ENCODE data around the gene TNFAIP2.

TNFAIP2 gene

DNA sequence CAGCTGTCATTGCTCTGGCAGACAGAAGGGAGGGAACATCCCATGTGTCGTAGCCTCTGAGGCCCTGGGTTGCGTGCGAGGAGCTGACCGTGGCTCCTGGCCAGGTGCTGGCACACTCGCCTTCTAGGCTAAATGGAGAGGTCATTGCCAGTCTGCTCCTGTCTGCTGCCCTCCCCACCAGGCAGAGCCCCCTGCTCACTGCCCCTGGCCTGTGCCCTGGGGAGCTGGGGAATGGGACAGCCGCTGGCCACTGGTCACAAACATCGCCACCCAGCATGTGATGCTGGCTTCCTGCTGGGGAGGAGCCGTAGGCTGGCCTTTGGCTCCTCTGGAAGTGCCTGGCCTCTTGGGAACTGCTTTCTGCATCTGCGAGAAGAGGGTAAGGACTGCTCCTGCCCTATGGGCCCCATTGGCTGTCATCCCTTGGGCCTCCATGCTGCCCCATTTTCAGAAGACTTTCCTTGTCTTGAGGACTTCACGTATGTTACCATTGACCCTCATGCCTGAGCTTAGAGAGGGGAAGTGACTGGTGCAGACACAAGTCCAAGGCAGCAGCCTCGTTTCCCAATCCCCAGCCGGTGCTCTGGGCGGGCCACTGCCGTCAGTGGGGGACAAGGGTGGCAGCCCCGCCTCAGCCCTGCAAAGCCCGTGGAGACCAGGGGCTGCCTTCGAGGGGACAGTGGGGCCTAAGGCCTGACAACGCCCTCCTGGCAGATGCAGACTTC is 2.0 kb upstream of the TNFAIP2 start:
- Histone ChIP-seq H4K20me1 (ENCODE audit: low read depth, low read length) (no peaks in the 10 kb centered on the region), H3K4me2 (ENCODE audit: low read depth, low read length, poor library complexity, severe bottlenecking) (no peak overlapping the region), H3K79me2 (ENCODE audit: insufficient read depth, low read length) (no peaks in the 10 kb centered on the region), H3K9me3 (ENCODE audit: insufficient read depth, low read length) (no peaks in the 10 kb centered on the region), H3K36me3 (ENCODE audit: low read length) (no peaks in the 10 kb centered on the region), H3K27ac (ENCODE audit: low read depth, low read length) (no peak overlapping the region), H2AFZ (ENCODE audit: low read depth, low read length, severe bottlenecking) (no peak overlapping the region), H3F3A (ENCODE audit: insufficient read depth) (no peaks in the 10 kb centered on the region), H3K9ac (ENCODE audit: low read length) (no peak overlapping the region), H3K27me3 (ENCODE audit: low read length) (no peaks in the 10 kb centered on the region), H3K4me3 (ENCODE audit: insufficient read depth, low read length, poor library complexity, severe bottlenecking) (no peak overlapping the region), H3K9me2 (replicated peaks; ENCODE audit: insufficient read depth, low read length) (no peaks in the 10 kb centered on the region)
- no peak for TF ChIP-seq EZH2phosphoT487 (conservative IDR thresholded peaks at IDR 0.05; ENCODE audit: low read length)
- TF ChIP-seq, protein P1, sequence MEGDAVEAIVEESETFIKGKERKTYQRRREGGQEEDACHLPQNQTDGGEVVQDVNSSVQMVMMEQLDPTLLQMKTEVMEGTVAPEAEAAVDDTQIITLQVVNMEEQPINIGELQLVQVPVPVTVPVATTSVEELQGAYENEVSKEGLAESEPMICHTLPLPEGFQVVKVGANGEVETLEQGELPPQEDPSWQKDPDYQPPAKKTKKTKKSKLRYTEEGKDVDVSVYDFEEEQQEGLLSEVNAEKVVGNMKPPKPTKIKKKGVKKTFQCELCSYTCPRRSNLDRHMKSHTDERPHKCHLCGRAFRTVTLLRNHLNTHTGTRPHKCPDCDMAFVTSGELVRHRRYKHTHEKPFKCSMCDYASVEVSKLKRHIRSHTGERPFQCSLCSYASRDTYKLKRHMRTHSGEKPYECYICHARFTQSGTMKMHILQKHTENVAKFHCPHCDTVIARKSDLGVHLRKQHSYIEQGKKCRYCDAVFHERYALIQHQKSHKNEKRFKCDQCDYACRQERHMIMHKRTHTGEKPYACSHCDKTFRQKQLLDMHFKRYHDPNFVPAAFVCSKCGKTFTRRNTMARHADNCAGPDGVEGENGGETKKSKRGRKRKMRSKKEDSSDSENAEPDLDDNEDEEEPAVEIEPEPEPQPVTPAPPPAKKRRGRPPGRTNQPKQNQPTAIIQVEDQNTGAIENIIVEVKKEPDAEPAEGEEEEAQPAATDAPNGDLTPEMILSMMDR (IDR thresholded peaks at IDR 0.05; ENCODE audit: insufficient read depth, low read length, poor library complexity, severe bottlenecking), result no peak

DNA sequence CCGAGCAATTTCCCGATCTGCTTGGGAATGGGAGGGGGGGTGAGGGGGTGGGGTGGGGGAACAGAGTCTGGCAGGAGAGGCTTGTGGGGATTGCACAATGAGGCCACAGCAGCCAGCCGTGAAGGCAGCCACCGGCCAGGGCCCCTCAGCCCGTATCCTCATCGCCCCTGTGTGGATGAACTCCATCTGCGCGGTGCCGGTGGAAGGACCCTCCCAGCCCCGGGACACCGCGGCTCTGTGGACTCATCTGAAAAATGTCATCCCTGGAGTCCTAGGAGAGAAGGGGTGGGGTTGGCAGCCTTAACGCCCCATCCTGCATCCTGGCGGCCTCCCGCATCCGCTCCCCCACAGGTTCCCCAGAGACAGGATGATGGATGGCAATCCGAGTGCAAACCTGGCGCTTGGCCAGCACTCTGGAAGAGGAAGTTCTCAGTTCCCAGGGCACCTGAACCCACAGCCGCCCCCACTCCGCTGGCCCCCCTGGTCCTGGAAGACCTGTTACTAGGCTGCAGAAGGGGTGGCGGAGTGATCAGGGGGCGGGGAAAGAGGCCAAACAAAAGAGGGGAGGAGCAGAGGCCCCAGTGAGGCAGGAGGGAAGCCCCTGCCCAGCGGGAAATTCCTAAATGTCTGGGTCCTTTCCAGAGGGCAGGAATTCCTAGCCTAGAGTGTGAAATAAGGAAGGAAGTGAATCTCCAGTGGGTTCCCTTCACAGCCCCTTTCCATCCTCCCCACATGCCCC is 1.2 kb upstream of the TNFAIP2 start:
- Histone ChIP-seq H2AFZ (ENCODE audit: low read depth, low read length, severe bottlenecking) (no peak overlapping the region), H4K20me1 (ENCODE audit: low read depth, low read length) (no peaks in the 10 kb centered on the region), H3K4me2 (ENCODE audit: low read depth, low read length, poor library complexity, severe bottlenecking) (no peak overlapping the region), H3K9me3 (ENCODE audit: insufficient read depth, low read length) (no peaks in the 10 kb centered on the region), H3K79me2 (ENCODE audit: insufficient read depth, low read length) (no peaks in the 10 kb centered on the region), H3K4me3 (ENCODE audit: insufficient read depth, low read length, poor library complexity, severe bottlenecking) (no peak overlapping the region), H3F3A (ENCODE audit: insufficient read depth) (no peaks in the 10 kb centered on the region), H3K36me3 (ENCODE audit: low read length) (no peaks in the 10 kb centered on the region), H3K9ac (ENCODE audit: low read length) (no peak overlapping the region), H3K27me3 (ENCODE audit: low read length) (no peaks in the 10 kb centered on the region), H3K27ac (ENCODE audit: low read depth, low read length) (no peak overlapping the region), H3K9me2 (replicated peaks; ENCODE audit: insufficient read depth, low read length) (no peaks in the 10 kb centered on the region)
- no peak for TF ChIP-seq EZH2phosphoT487 (conservative IDR thresholded peaks at IDR 0.05; ENCODE audit: low read length)
- TF ChIP-seq, protein P1 (IDR thresholded peaks at IDR 0.05; ENCODE audit: insufficient read depth, low read length, poor library complexity, severe bottlenecking), result no peak

DNA sequence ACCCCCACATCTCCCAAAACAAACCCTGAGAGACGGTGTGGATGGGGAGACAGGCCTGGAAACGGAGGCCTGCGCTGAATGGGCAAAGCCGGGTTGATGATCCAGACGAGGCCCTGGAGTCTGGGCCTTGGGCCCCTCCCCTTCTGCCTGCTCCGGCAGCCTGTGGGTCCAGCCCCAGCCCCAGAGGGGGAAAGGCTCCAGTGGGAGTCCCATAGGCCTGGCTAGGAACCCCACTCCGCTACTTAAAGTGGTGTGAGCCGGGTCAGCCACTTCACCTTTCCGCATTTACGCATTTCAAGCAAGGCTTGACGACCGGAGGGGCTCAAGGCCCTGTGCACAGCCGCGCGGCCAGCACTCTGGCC is 695 bp upstream of the TNFAIP2 start:
- H3K36me3 ChIP-seq (ENCODE audit: low read length), result no peaks in the 10 kb centered on the region
- TF ChIP-seq, protein P1 (IDR thresholded peaks at IDR 0.05; ENCODE audit: insufficient read depth, low read length, poor library complexity, severe bottlenecking), result no peak
- TF ChIP-seq EZH2phosphoT487 (conservative IDR thresholded peaks at IDR 0.05; ENCODE audit: low read length), result no peak
- no peak overlapping the region for H3K27ac ChIP-seq (ENCODE audit: low read depth, low read length)
- no peaks in the 10 kb centered on the region for H3F3A ChIP-seq (ENCODE audit: insufficient read depth)
- H2AFZ ChIP-seq (ENCODE audit: low read depth, low read length, severe bottlenecking), result no peak overlapping the region
- no peaks in the 10 kb centered on the region for H4K20me1 ChIP-seq (ENCODE audit: low read depth, low read length)
- H3K27me3 ChIP-seq (ENCODE audit: low read length), result no peaks in the 10 kb centered on the region
- no peaks in the 10 kb centered on the region for H3K9me3 ChIP-seq (ENCODE audit: insufficient read depth, low read length)
- no peak overlapping the region for H3K4me3 ChIP-seq (ENCODE audit: insufficient read depth, low read length, poor library complexity, severe bottlenecking)
- no peaks in the 10 kb centered on the region for H3K79me2 ChIP-seq (ENCODE audit: insufficient read depth, low read length)
- H3K4me2 ChIP-seq (ENCODE audit: low read depth, low read length, poor library complexity, severe bottlenecking), result no peak overlapping the region
- H3K9ac ChIP-seq (ENCODE audit: low read length), result no peak overlapping the region
- no peaks in the 10 kb centered on the region for H3K9me2 ChIP-seq (replicated peaks; ENCODE audit: insufficient read depth, low read length)

Measured in SU-DHL-6 (cell line).